ENCODE data around the gene OSR1.
A peak's percentile ranks its signal among the peaks of the same experiment; 100 is the strongest.

OSR1 gene

GRCh38 chr2:19349911-19350677 is 8.3 kb downstream of the OSR1 start:
- H3K4me3 ChIP-seq (ENCODE audit: low read length), result no peak overlapping the region

GRCh38 chr2:19348692-19349091 is 9.7 kb downstream of the OSR1 start:
- peaks cover 32% of the 10 kb centered on the region for H3K36me3 ChIP-seq (ENCODE audit: control insufficient read depth, insufficient read depth, low read length, severe bottlenecking)
- no peaks in the 10 kb centered on the region for H3K9me3 ChIP-seq (ENCODE audit: control insufficient read depth, low read length)
- H3K27me3 ChIP-seq (replicated peaks; ENCODE audit: control insufficient read depth, insufficient read depth, low read length), result no peaks in the 10 kb centered on the region
- peaks cover 13% of the 10 kb centered on the region for H3K4me1 ChIP-seq (ENCODE audit: control insufficient read depth, insufficient read depth, low read length)
- H3K9ac ChIP-seq (ENCODE audit: low read length), result peak overlapping the region; percentile 97
- DNase-seq (ENCODE audit: low read depth), result no peak
- peak overlapping the region; percentile 95 for H3K4me3 ChIP-seq (ENCODE audit: low read length)

More at GRCh38 chr2:19349911-19350677, 8.3 kb downstream of the OSR1 start:
- Histone ChIP-seq H3K36me3 (ENCODE audit: control insufficient read depth, insufficient read depth, low read length, severe bottlenecking) (peaks cover 32% of the 10 kb centered on the region), H3K4me1 (ENCODE audit: control insufficient read depth, insufficient read depth, low read length) (peaks cover 22% of the 10 kb centered on the region), H3K27me3 (replicated peaks; ENCODE audit: control insufficient read depth, insufficient read depth, low read length) (no peaks in the 10 kb centered on the region), H3K9me3 (ENCODE audit: control insufficient read depth, low read length) (no peaks in the 10 kb centered on the region), H3K9ac (ENCODE audit: low read length) (no peak overlapping the region)
- DNase-seq (ENCODE audit: low read depth), result peak; percentile 70

GRCh38 chr2:19347619-19348562 is 10.5 kb downstream of the OSR1 start:
- Histone ChIP-seq H3K9ac (ENCODE audit: low read length) (peak overlapping the region; percentile 97), H3K9me3 (ENCODE audit: control insufficient read depth, low read length) (no peaks in the 10 kb centered on the region), H3K4me1 (ENCODE audit: control insufficient read depth, insufficient read depth, low read length) (peaks cover 13% of the 10 kb centered on the region), H3K27me3 (replicated peaks; ENCODE audit: control insufficient read depth, insufficient read depth, low read length) (no peaks in the 10 kb centered on the region), H3K36me3 (ENCODE audit: control insufficient read depth, insufficient read depth, low read length, severe bottlenecking) (peaks cover 25% of the 10 kb centered on the region), H3K4me3 (ENCODE audit: low read length) (peak overlapping the region; percentile 95)
- peak; percentile 99 for DNase-seq (ENCODE audit: low read depth)

GRCh38 chr2:19346983-19347618 is 11.3 kb downstream of the OSR1 start:
- Histone ChIP-seq H3K36me3 (ENCODE audit: control insufficient read depth, insufficient read depth, low read length, severe bottlenecking) (peaks cover 17% of the 10 kb centered on the region), H3K4me1 (ENCODE audit: control insufficient read depth, insufficient read depth, low read length) (peaks cover 10% of the 10 kb centered on the region), H3K9me3 (ENCODE audit: control insufficient read depth, low read length) (no peaks in the 10 kb centered on the region), H3K9ac (ENCODE audit: low read length) (peak overlapping the region; percentile 97), H3K4me3 (ENCODE audit: low read length) (peak overlapping the region; percentile 95), H3K27me3 (replicated peaks; ENCODE audit: control insufficient read depth, insufficient read depth, low read length) (no peaks in the 10 kb centered on the region)
- no peak for DNase-seq (ENCODE audit: low read depth)

GRCh38 chr2:19337742-19338141 is 20.7 kb downstream of the OSR1 start:
- Histone ChIP-seq H3K36me3 (ENCODE audit: control insufficient read depth, insufficient read depth, low read length, severe bottlenecking) (peaks cover 8% of the 10 kb centered on the region), H3K9me3 (ENCODE audit: control insufficient read depth, low read length) (no peaks in the 10 kb centered on the region), H3K9ac (ENCODE audit: low read length) (no peak overlapping the region), H3K4me3 (ENCODE audit: low read length) (no peak overlapping the region), H3K27me3 (replicated peaks; ENCODE audit: control insufficient read depth, insufficient read depth, low read length) (no peaks in the 10 kb centered on the region), H3K4me1 (ENCODE audit: control insufficient read depth, insufficient read depth, low read length) (no peaks in the 10 kb centered on the region)
- no peak for DNase-seq (ENCODE audit: low read depth)

GRCh38 chr2:19337202-19337601 is 21.2 kb downstream of the OSR1 start:
- peaks cover 8% of the 10 kb centered on the region for H3K36me3 ChIP-seq (ENCODE audit: control insufficient read depth, insufficient read depth, low read length, severe bottlenecking)
- H3K4me3 ChIP-seq (ENCODE audit: low read length), result no peak overlapping the region
- no peak for DNase-seq (ENCODE audit: low read depth)
- no peaks in the 10 kb centered on the region for H3K9me3 ChIP-seq (ENCODE audit: control insufficient read depth, low read length)
- H3K9ac ChIP-seq (ENCODE audit: low read length), result no peak overlapping the region
- no peaks in the 10 kb centered on the region for H3K27me3 ChIP-seq (replicated peaks; ENCODE audit: control insufficient read depth, insufficient read depth, low read length)
- H3K4me1 ChIP-seq (ENCODE audit: control insufficient read depth, insufficient read depth, low read length), result no peaks in the 10 kb centered on the region

GRCh38 chr2:19336781-19337180 is 21.6 kb downstream of the OSR1 start:
- no peaks in the 10 kb centered on the region for H3K4me1 ChIP-seq (ENCODE audit: control insufficient read depth, insufficient read depth, low read length)
- DNase-seq (ENCODE audit: low read depth), result no peak
- no peak overlapping the region for H3K4me3 ChIP-seq (ENCODE audit: low read length)
- no peaks in the 10 kb centered on the region for H3K9me3 ChIP-seq (ENCODE audit: control insufficient read depth, low read length)
- peaks cover 8% of the 10 kb centered on the region for H3K36me3 ChIP-seq (ENCODE audit: control insufficient read depth, insufficient read depth, low read length, severe bottlenecking)
- H3K9ac ChIP-seq (ENCODE audit: low read length), result no peak overlapping the region
- no peaks in the 10 kb centered on the region for H3K27me3 ChIP-seq (replicated peaks; ENCODE audit: control insufficient read depth, insufficient read depth, low read length)

- no peaks in the 10 kb centered on the region for H3K4me1 ChIP-seq (ENCODE audit: control insufficient read depth, insufficient read depth, low read length)
- H3K4me3 ChIP-seq (ENCODE audit: low read length), result no peak overlapping the region
- no peak for DNase-seq (ENCODE audit: low read depth)
- no peak overlapping the region for H3K9ac ChIP-seq (ENCODE audit: low read length)
- H3K27me3 ChIP-seq (replicated peaks; ENCODE audit: control insufficient read depth, insufficient read depth, low read length), result no peaks in the 10 kb centered on the region
- H3K36me3 ChIP-seq (ENCODE audit: control insufficient read depth, insufficient read depth, low read length, severe bottlenecking), result no peaks in the 10 kb centered on the region
- H3K9me3 ChIP-seq (ENCODE audit: control insufficient read depth, low read length), result no peaks in the 10 kb centered on the region
Observed at GRCh38 chr2:19332503-19332902, 25.9 kb downstream of the OSR1 start.

- H3K27me3 ChIP-seq (replicated peaks; ENCODE audit: control insufficient read depth, insufficient read depth, low read length), result no peaks in the 10 kb centered on the region
- H3K36me3 ChIP-seq (ENCODE audit: control insufficient read depth, insufficient read depth, low read length, severe bottlenecking), result no peaks in the 10 kb centered on the region
- no peak overlapping the region for H3K9ac ChIP-seq (ENCODE audit: low read length)
- H3K4me3 ChIP-seq (ENCODE audit: low read length), result no peak overlapping the region
- H3K9me3 ChIP-seq (ENCODE audit: control insufficient read depth, low read length), result no peaks in the 10 kb centered on the region
- H3K4me1 ChIP-seq (ENCODE audit: control insufficient read depth, insufficient read depth, low read length), result no peaks in the 10 kb centered on the region
- DNase-seq (ENCODE audit: low read depth), result no peak
Observed at GRCh38 chr2:19331450-19331849, 27.0 kb downstream of the OSR1 start.

- H3K4me3 ChIP-seq (ENCODE audit: low read length), result no peak overlapping the region
- H3K9me3 ChIP-seq (ENCODE audit: control insufficient read depth, low read length), result no peaks in the 10 kb centered on the region
- no peaks in the 10 kb centered on the region for H3K27me3 ChIP-seq (replicated peaks; ENCODE audit: control insufficient read depth, insufficient read depth, low read length)
- no peaks in the 10 kb centered on the region for H3K36me3 ChIP-seq (ENCODE audit: control insufficient read depth, insufficient read depth, low read length, severe bottlenecking)
- no peak overlapping the region for H3K9ac ChIP-seq (ENCODE audit: low read length)
- DNase-seq (ENCODE audit: low read depth), result no peak
- no peaks in the 10 kb centered on the region for H3K4me1 ChIP-seq (ENCODE audit: control insufficient read depth, insufficient read depth, low read length)
Observed at GRCh38 chr2:19330436-19330835, 28.0 kb downstream of the OSR1 start.

GRCh38 chr2:19329445-19329844 is 29.0 kb downstream of the OSR1 start:
- Histone ChIP-seq H3K9ac (ENCODE audit: low read length) (no peak overlapping the region), H3K9me3 (ENCODE audit: control insufficient read depth, low read length) (no peaks in the 10 kb centered on the region), H3K27me3 (replicated peaks; ENCODE audit: control insufficient read depth, insufficient read depth, low read length) (no peaks in the 10 kb centered on the region), H3K4me1 (ENCODE audit: control insufficient read depth, insufficient read depth, low read length) (no peaks in the 10 kb centered on the region), H3K36me3 (ENCODE audit: control insufficient read depth, insufficient read depth, low read length, severe bottlenecking) (no peaks in the 10 kb centered on the region), H3K4me3 (ENCODE audit: low read length) (no peak overlapping the region)
- no peak for DNase-seq (ENCODE audit: low read depth)

All from adipocyte (in vitro differentiated cells).